ENCODE results near the gene RTP4. TPM values are rescaled to one million over a fixed set of nuclear protein-coding genes. Genes with fewer than 3 reads are reported as not detected.

Gene RTP4
- total and polyA plus RNA-seq, 10 of the 15 experiments (the other 5 are each of a cell fraction or from before 2014, with no cell fraction given) = 2.2 to 6.5 (median 3.9) TPM

GRCh38 chr3:187343670-187344069 is 24.5 kb upstream of the RTP4 start:
- POLR2A ChIA-PET = no interaction called here
- FAIRE-seq (no peak), DNase-seq (ENCODE audit: low read depth, low spot score) (no peak), ATAC-seq (no peak)
- H3K36me3 ChIP-seq (ENCODE audit: control insufficient read depth in 2 of 2, insufficient read depth in 2 of 2, low read length in 1 of 2) = no peaks in the 10 kb centered on the region
- TF ChIP-seq MLLT1 (IDR thresholded peaks at IDR 0.05) (no peak), TARDBP (IDR thresholded peaks at IDR 0.05; ENCODE audit: borderline replicate concordance) (no peak), RB1 (IDR thresholded peaks at IDR 0.05; ENCODE audit: borderline replicate concordance) (no peak), ZNF217 (IDR thresholded peaks at IDR 0.05) (no peak), YY1 (IDR thresholded peaks at IDR 0.05; ENCODE audit: low read depth, low read length) (no peak), YBX1 (IDR thresholded peaks at IDR 0.05) (no peak)
- H3K79me2 ChIP-seq (ENCODE audit: control insufficient read depth, insufficient read depth, low read length) = no peaks in the 10 kb centered on the region
- no peak overlapping the region for H2AFZ ChIP-seq (ENCODE audit: control insufficient read depth, low read depth, low read length)
- RAD21 ChIA-PET (ENCODE audit: unreplicated experiment) = no interaction called here
- no peaks in the 10 kb centered on the region for H4K20me1 ChIP-seq (ENCODE audit: control insufficient read depth, insufficient read depth)
- no peaks in the 10 kb centered on the region for H3K9me3 ChIP-seq (replicated peaks; ENCODE audit: control insufficient read depth, insufficient read depth, low read length)
- H3K27ac ChIP-seq (ENCODE audit: control insufficient read depth, insufficient read depth) = no peak overlapping the region
- in situ Hi-C loops (cut with MboI) (no loop called here), intact Hi-C loops (cut with micrococcal nuclease; ENCODE audit: unreplicated experiment) (no loop called here)
- H3K27me3 ChIP-seq (replicated peaks in 1 of 2; ENCODE audit: control insufficient read depth in 2 of 2, insufficient read depth in 2 of 2, low read length in 1 of 2) = no peaks in the 10 kb centered on the region
- no peak overlapping the region for H3K9ac ChIP-seq (ENCODE audit: control insufficient read depth, insufficient read depth, low read length)
- CTCF ChIA-PET = no interaction called here
- WGBS (ENCODE audit: insufficient coverage, insufficient replicate concordance, low lambda C conversion rate, missing lambda C conversion rate) = 0% methylated on average over 1 of the region's 1 CpG
- H3K4me3 ChIP-seq = no peak overlapping the region
- no peaks in the 10 kb centered on the region for H3K4me1 ChIP-seq (ENCODE audit: control insufficient read depth, insufficient read depth, low read length)
- H3K4me2 ChIP-seq (ENCODE audit: control insufficient read depth, insufficient read depth) = no peak overlapping the region
- SMC1A ChIA-PET (ENCODE audit: uncharacterized antibody, unreplicated experiment) = interaction anchor here (1.0 kb wide), 1 partner anchor 25 kb away, joined by 3 read pairs; the partner anchor contains the start of gene RTP4
- no TSS peak for BruUV-seq (replicated peaks)
